NCI-H2196 treated with DMSO at 0.1 percent for 48 hours (cell line): ENCODE measurements around the gene KDM4F.

ENCODE experiments used
- DNase-seq: peaks from one replicate; lab custom pipeline; 2025; ENCODE audit not compliant: unreplicated experiment; lab: John Stamatoyannopoulos, UW

Gene KDM4F

GRCh38 chr11:95089620-95090542, 40.7 kb downstream of the KDM4F start, which contains the start of gene ENDOD1:
Gene ENDOD1, plus strand, starts transcription at chr11:95089846. Its CDS starts 82 bp downstream, at chr11:95089928.
- DNase-seq = peak; percentile 65

- no peak for DNase-seq
Measured at GRCh38 chr11:95091663-95092180, 42.5 kb downstream of the KDM4F start.

GRCh38 chr11:95092549-95093324, 43.5 kb downstream of the KDM4F start:
- DNase-seq = no peak

- no peak for DNase-seq
Measured at GRCh38 chr11:95093548-95093947, 44.3 kb downstream of the KDM4F start.

- DNase-seq = no peak
Measured at GRCh38 chr11:95095858-95096587, 46.8 kb downstream of the KDM4F start.

- no peak for DNase-seq
Measured at GRCh38 chr11:95097209-95097608, 48.0 kb downstream of the KDM4F start.

- no peak for DNase-seq
Measured at GRCh38 chr11:95098826-95099225, 49.6 kb downstream of the KDM4F start.

- no peak for DNase-seq
Measured at GRCh38 chr11:95100191-95100648, 51.0 kb downstream of the KDM4F start.
